Neural progenitor cell (in vitro differentiated cells): ENCODE measurements around the gene SYNDIG1.

Experiments used
- CTCF ChIP-seq: fragments of 200-600 bp; sonication (generic); IDR thresholded peaks from 2 replicates; pipeline ENCODE4 v1.5.1; 2017; ENCODE audit warnings: antibody characterized with exemption, mild to moderate bottlenecking
- EZH2 ChIP-seq: fragments of 200-600 bp; sonication (generic); IDR thresholded peaks from 2 replicates; pipeline ENCODE4 v1.6.1; 2017; ENCODE audit warnings: antibody characterized with exemption, mild to moderate bottlenecking, moderate library complexity

GRCh38 chr20:24580855-24581254 is 111.4 kb downstream of the SYNDIG1 start:
- TF ChIP-seq CTCF, result no peak
- TF ChIP-seq EZH2, result no peak
